GM21619 (cell line): ENCODE results near the gene SERPINF2.
A peak's percentile ranks its signal among the peaks of the same experiment; 100 is the strongest.
"Not testable (repeated sequence)": the region's sequence is repeated elsewhere in the genome, so short reads cannot be mapped to it uniquely, and the experiment has no call there.

Experiments used
- ATAC-seq: cut with Tn5 transposase; IDR thresholded peaks from one replicate; pipeline ENCODE4 v1.9.1; 2021; ENCODE audit not compliant: unreplicated experiment

Gene SERPINF2

DNA sequence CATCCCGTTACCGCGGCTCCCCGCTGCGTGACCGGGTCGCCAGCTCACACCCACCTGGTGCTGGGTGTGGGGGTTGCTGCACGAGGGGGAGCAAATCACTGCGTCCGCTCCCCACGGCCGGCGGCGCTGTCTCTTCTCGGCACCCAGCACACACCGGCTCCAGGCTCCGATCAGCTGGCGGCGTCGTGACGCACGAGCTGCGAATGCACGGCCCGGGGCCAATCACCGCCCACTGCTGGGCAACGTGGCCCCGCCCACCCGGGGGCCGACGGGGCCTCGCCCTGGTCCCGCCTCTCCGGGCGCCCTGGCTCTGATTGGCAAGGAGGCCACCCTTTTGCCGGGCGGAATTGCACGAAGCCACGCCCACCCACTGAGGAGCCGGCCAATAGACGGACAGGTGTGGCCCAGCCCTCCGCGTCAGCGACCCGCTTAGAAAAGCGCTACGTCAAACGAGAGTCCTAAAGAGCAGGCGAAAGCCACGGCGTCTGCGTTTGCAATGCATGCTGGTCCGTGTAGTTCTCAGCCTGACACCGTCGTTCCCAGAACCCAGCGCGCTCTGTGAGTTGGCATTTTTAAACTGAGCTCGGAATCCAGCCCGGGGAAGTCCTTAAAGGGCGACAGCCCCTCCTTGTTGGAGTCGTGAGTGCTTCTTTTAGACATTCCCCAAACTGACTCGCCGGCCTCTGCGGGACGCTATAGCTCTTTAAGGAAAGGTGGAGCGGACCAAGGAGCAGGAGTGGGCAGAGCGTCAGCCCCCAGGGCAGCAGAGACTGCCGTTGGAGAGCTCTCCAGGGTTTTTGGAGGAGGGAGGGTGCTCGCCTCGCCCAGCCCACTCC, 26.4 kb upstream of the SERPINF2 start:
- ATAC-seq: peak; percentile 66

DNA sequence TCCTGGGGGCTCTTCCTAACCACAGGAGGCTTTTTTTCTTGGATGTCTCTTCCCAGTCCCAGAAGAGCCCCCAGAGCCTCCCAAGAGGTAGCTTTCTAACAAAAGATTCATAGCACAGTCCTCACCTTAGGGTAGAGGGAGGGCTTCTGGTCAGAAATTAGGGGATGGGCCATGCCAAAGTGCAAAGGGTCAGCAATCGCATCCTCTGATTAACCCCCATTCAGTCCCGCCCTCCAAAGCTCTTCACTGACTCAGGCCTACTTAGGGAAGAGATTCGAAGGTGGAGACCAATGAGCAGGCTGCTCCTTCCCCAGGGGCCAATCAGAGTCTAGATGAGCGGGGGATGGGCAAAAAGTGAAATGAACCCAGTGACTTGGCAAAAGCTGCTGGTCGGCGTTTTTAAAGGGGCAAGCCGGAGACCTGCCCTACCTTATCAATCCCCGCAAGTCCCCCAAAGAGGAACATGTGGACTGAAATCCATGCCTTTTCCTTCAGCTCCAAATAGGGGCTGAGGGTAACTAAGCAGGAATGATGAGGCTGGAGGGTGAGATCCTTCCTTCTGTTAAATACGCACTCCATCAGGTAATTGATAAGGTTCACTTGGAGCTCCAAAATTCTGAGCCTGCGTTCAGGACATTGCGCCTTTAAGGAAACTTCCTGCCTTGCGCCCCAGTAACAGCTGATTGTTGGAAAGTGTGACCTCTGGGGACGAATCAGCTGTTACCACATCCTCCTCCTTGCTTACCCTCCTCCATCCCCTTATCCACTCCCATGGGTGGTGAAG, 25.6 kb upstream of the SERPINF2 start:
- ATAC-seq: peak; percentile 38

GRCh38 chr17:1718362-1719165, 24.1 kb upstream of the SERPINF2 start:
- no peak for ATAC-seq

DNA sequence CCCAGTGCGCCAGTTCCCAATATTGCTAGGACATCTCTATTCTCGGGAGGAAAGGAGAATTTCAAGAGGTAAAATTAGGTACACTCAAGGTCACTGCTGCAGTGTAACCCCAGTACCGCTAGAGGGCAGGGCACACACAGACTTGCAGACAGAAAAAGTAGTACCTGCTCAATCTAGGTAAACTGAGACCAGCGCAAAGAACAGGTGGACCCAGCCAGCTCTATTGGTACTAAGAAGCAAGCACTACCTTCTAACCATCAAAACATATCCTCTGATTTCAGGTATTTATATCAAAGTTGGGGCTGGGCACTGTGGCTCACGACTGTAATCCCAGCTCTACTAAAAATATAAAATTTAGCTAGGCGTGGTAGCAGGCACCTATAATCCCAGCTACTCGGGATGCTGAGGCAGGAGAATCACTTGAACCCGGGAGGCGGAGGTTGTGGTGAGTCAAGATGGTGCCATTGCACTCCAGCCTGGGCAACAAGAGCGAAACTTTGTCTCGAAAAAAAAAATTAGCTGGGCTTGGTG, 21.8 kb upstream of the SERPINF2 start:
- ATAC-seq: no peak

DNA sequence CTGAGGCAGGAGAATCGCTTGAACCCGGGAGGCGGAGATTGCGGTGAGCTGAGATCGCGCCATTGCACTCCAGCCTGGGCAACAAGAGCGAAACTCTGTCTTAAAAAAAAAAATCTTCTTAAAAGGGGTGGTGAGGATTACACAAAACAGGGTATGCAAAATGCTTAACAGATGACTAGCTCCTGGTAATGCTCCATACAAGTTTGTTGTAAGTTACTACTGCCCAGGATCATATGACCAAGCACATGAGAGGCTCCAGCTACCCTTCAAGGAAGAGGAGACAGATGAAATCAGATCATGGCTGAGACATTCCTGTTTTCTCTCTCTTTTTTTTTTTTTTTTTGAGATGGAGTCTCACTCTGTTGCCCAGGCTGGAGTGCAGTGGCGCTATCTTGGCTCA, 20.6 kb upstream of the SERPINF2 start:
- ATAC-seq: not testable (repeated sequence)

DNA sequence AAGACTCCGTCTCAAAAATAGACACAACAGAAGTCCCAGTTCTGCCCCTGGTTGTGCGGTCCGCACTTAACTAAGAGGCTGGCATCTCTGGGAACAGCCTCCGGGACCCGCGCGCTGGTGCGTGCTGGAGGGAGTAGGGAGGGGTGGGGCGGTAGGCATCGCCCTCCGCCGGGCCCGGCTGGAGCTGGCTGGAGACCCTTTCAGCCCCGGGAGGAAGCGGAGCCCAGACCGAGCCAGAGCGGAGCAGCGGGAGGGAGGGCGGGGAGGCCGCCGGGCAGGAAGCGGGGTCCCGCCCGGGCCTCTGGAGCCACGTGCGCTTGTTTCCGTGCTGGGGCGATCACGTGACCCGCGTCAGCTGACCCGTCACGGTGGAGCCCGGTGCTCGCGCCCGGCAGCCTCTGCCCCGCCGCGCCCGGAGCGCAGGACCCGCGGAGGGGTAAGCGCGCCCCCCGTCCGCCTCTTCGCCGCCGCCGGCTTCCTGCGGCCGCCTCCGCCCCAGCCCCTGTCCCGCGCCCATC, 18.3 kb upstream of the SERPINF2 start, which contains the start of gene WDR81:
WDR81 (plus strand) TSS at position 354 of the 518 bp plus-strand sequence. CDS start 256 bp downstream, outside the sequence.
- ATAC-seq: peak; percentile 41

- peak; percentile 29 for ATAC-seq
These were observed 17.6 kb upstream of the SERPINF2 start for GRCh38 chr17:1724869-1725641.

GRCh38 chr17:1725642-1726511, 16.8 kb upstream of the SERPINF2 start:
- no peak for ATAC-seq

DNA sequence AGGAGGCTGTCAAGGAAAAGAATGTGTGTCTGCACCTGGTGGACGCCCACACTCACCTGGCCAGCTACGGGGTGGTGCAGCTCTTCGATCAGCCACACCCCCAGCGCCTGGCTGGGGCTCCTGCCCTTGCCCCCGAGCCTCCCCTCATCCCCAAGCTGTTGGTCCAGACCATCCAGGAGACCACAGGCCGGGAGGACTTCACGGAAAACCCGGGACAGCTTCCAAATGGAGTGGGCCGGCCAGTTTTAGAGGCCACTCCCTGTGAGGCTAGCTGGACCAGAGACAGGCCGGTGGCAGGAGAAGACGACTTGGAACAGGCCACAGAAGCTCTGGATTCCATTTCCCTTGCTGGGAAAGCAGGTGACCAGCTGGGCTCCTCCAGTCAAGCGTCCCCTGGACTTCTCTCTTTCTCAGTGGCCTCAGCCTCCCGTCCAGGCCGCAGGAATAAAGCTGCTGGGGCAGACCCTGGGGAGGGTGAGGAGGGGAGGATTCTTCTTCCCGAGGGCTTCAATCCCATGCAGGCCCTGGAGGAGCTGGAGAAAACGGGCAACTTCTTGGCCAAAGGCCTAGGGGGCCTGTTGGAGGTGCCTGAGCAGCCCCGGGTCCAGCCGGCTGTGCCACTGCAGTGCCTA, 15.9 kb upstream of the SERPINF2 start:
- no peak for ATAC-seq

- no peak for ATAC-seq
These were observed 15.3 kb upstream of the SERPINF2 start for GRCh38 chr17:1727258-1727789.

DNA sequence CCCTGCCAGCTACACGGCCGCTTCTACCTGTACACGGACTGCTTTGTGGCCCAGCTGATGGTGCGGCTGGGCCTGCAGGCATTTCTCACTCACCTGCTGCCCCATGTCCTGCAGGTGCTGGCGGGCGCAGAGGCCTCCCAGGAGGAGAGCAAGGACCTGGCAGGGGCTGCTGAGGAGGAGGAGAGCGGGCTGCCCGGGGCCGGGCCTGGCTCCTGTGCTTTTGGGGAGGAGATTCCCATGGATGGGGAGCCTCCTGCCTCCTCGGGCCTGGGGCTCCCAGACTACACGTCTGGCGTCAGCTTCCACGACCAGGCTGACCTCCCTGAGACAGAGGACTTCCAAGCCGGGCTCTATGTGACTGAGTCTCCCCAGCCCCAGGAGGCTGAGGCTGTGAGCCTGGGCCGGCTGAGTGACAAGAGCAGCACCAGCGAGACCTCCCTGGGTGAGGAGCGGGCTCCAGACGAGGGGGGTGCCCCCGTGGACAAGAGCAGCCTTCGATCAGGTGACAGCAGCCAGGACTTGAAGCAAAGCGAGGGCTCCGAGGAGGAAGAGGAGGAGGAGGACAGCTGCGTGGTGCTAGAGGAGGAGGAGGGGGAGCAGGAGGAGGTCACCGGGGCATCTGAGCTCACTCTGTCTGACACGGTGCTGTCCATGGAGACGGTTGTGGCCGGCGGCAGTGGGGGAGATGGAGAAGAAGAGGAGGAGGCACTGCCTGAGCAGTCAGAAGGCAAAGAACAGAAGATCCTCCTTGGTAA, 14.6 kb upstream of the SERPINF2 start:
- ATAC-seq: no peak

- no peak for ATAC-seq
These were observed 12.7 kb upstream of the SERPINF2 start for GRCh38 chr17:1729966-1730325.

- no peak for ATAC-seq
These were observed 12.1 kb upstream of the SERPINF2 start for GRCh38 chr17:1730326-1731193.

GRCh38 chr17:1731194-1731506, 11.5 kb upstream of the SERPINF2 start:
- ATAC-seq: no peak

- ATAC-seq: no peak
These were observed 10.3 kb upstream of the SERPINF2 start for GRCh38 chr17:1732241-1732832.

GRCh38 chr17:1732833-1733321, 9.8 kb upstream of the SERPINF2 start:
- ATAC-seq: no peak
